ENCODE data around the gene CHTF18. TPM values are rescaled to one million over a fixed set of nuclear protein-coding genes. Genes with fewer than 3 reads are reported as not detected.

CHTF18 gene
- total RNA-seq, 1 experiment from 2014 or later, result 102 TPM

DNA sequence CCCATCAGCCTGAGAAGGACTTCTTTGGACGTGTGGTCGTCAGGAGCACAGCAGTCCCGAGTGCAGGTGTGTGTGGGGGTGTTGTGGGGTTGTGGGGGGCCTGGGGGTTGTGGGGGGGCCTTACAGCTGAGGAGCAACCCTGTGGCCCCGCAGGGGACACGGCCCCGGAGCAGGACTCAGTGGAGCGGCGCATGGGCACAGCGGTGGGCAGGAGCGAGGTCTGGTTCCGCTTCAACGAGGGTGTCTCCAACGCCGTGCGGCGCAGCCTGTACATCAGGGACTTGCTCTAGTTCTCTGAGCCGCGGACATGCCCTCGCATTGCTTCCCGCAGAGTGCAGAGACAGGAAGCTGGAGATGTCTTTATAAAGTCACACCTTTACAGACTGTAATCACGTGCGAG, 9.3 kb downstream of the CHTF18 start:
- H3K27me3 ChIP-seq (replicated peaks; ENCODE audit: control insufficient read depth, insufficient read depth, low read length), result no peaks in the 10 kb centered on the region
- H3K36me3 ChIP-seq (ENCODE audit: control insufficient read depth, insufficient read depth, low read length), result no peaks in the 10 kb centered on the region; the same call in 1 of the 2 replicates
- BruUV-seq (replicated peaks), result no TSS peak
- no peaks in the 10 kb centered on the region for H3K27me3 Mint-ChIP-seq (ENCODE audit: insufficient read depth, unreplicated experiment)
- H3K4me1 Mint-ChIP-seq (ENCODE audit: low read depth, unreplicated experiment), result no peaks in the 10 kb centered on the region
- no peaks in the 10 kb centered on the region for H3K9me3 Mint-ChIP-seq (ENCODE audit: unreplicated experiment)
- H3K4me3 ChIP-seq (ENCODE audit: low read depth, low read length), result no peak overlapping the region
- no peak for DNase-seq
- ChIA-PET CTCF (no interaction called here), POLR2A (no interaction called here)
- peaks cover 9% of the 10 kb centered on the region for H3K4me1 ChIP-seq
- TF ChIP-seq, protein P1, sequence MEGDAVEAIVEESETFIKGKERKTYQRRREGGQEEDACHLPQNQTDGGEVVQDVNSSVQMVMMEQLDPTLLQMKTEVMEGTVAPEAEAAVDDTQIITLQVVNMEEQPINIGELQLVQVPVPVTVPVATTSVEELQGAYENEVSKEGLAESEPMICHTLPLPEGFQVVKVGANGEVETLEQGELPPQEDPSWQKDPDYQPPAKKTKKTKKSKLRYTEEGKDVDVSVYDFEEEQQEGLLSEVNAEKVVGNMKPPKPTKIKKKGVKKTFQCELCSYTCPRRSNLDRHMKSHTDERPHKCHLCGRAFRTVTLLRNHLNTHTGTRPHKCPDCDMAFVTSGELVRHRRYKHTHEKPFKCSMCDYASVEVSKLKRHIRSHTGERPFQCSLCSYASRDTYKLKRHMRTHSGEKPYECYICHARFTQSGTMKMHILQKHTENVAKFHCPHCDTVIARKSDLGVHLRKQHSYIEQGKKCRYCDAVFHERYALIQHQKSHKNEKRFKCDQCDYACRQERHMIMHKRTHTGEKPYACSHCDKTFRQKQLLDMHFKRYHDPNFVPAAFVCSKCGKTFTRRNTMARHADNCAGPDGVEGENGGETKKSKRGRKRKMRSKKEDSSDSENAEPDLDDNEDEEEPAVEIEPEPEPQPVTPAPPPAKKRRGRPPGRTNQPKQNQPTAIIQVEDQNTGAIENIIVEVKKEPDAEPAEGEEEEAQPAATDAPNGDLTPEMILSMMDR (IDR thresholded peaks at IDR 0.05; ENCODE audit: insufficient read depth in 1 of 2, low read depth in 1 of 2, low read length in 1 of 2, severe bottlenecking in 1 of 2, unreplicated experiment in 1 of 2), result no peak
- no peaks in the 10 kb centered on the region for H3K9me3 ChIP-seq
- no peak overlapping the region for H3K4me3 Mint-ChIP-seq (ENCODE audit: unreplicated experiment)
- peaks cover 42% of the 10 kb centered on the region for H3K36me3 Mint-ChIP-seq (ENCODE audit: insufficient read depth, unreplicated experiment)
- intact Hi-C loops (cut with micrococcal nuclease; ENCODE audit: unreplicated experiment), result no loop called here
- no peak overlapping the region for H3K27ac Mint-ChIP-seq (ENCODE audit: unreplicated experiment)

DNA sequence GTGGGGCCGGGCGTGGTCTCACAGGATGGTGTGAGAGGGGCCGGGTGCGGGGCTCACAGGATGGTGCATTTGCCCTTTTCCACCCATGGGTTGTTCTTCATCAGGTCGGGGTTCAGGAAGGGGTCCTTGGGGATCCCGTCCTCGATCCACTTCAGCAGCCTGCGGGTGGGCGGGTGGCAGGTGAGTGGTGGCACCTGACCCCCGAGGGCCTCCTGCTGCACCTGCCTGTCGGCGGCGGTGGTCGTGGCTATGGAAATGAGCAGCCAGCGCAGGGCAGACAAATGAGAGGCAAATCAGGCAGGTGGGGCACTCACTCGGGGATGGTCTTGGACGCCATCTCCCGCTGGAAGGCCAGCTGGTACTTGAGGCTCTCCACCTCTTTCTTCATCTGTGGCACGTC, 10.2 kb downstream of the CHTF18 start:
- Mint-ChIP-seq H3K36me3 (ENCODE audit: insufficient read depth, unreplicated experiment) (peaks cover 42% of the 10 kb centered on the region), H3K27me3 (ENCODE audit: insufficient read depth, unreplicated experiment) (no peaks in the 10 kb centered on the region), H3K9me3 (ENCODE audit: unreplicated experiment) (no peaks in the 10 kb centered on the region), H3K4me1 (ENCODE audit: low read depth, unreplicated experiment) (no peaks in the 10 kb centered on the region), H3K4me3 (ENCODE audit: unreplicated experiment) (no peak overlapping the region), H3K27ac (ENCODE audit: unreplicated experiment) (no peak overlapping the region)
- intact Hi-C loops (cut with micrococcal nuclease; ENCODE audit: unreplicated experiment), result no loop called here
- ChIA-PET POLR2A (no interaction called here), CTCF (no interaction called here)
- TF ChIP-seq, protein P1 (IDR thresholded peaks at IDR 0.05; ENCODE audit: insufficient read depth in 1 of 2, low read depth in 1 of 2, low read length in 1 of 2, severe bottlenecking in 1 of 2, unreplicated experiment in 1 of 2), result no peak
- no TSS peak for BruUV-seq (replicated peaks)
- no peaks in the 10 kb centered on the region for H3K36me3 ChIP-seq (ENCODE audit: control insufficient read depth, insufficient read depth, low read length)
- no peak for DNase-seq
- H3K9me3 ChIP-seq, result no peaks in the 10 kb centered on the region
- H3K4me1 ChIP-seq, result peaks cover 9% of the 10 kb centered on the region
- H3K4me3 ChIP-seq (ENCODE audit: low read depth, low read length), result no peak overlapping the region
- no peaks in the 10 kb centered on the region for H3K27me3 ChIP-seq (replicated peaks; ENCODE audit: control insufficient read depth, insufficient read depth, low read length)

DNA sequence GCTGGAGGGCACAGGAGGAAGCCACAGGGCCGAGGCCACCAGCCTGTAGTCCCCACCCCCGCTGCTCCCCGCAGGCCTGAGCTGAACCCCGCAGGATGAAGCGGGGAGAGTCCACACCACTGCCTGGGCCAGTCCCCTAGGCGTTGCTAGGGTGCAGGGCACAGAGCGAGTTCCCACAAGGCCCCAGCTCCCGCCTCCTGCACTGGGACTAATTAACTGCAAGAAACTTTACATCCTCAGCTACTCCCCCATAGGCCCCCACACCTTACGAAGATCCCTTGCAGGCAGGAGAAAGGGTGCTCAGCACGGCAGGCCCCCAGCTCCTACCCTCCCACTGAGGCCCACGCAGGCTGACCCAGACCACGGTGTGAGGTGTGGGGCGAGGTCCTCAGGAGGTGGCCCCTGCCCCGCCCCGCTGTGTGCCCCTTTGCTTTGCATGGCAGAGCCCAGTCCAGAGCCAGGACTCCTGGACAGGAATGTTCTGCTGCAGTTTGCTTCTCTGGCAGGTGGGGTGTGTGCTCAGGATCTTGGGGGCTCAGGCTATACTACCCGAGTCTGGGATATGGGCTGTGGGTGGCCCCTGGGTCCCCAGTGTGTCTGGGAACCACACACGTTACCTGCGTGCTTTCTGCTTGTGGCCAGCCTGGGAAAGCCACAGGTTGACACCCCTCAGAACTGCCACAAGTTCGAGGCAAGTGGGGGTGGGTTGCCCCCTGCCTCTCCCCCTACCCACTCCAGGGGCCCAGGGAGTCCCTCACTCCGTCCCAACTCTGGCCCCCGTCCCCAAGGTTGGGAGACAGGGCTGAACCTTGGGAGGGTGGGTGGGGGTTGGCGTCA, 10.9 kb downstream of the CHTF18 start:
- Mint-ChIP-seq H3K27me3 (ENCODE audit: insufficient read depth, unreplicated experiment) (no peaks in the 10 kb centered on the region), H3K27ac (ENCODE audit: unreplicated experiment) (no peak overlapping the region), H3K4me3 (ENCODE audit: unreplicated experiment) (no peak overlapping the region), H3K4me1 (ENCODE audit: low read depth, unreplicated experiment) (no peaks in the 10 kb centered on the region), H3K9me3 (ENCODE audit: unreplicated experiment) (no peaks in the 10 kb centered on the region), H3K36me3 (ENCODE audit: insufficient read depth, unreplicated experiment) (peaks cover 42% of the 10 kb centered on the region)
- TF ChIP-seq, protein P1 (IDR thresholded peaks at IDR 0.05; ENCODE audit: insufficient read depth in 1 of 2, low read depth in 1 of 2, low read length in 1 of 2, severe bottlenecking in 1 of 2, unreplicated experiment in 1 of 2), result no peak
- Histone ChIP-seq H3K4me1 (peaks cover 9% of the 10 kb centered on the region), H3K4me3 (ENCODE audit: low read depth, low read length) (no peak overlapping the region), H3K36me3 (ENCODE audit: control insufficient read depth, insufficient read depth, low read length) (no peaks in the 10 kb centered on the region), H3K9me3 (no peaks in the 10 kb centered on the region), H3K27me3 (replicated peaks; ENCODE audit: control insufficient read depth, insufficient read depth, low read length) (no peaks in the 10 kb centered on the region)
- no TSS peak for BruUV-seq (replicated peaks)
- intact Hi-C loops (cut with micrococcal nuclease; ENCODE audit: unreplicated experiment), result no loop called here
- CTCF ChIA-PET, result no interaction called here
- POLR2A ChIA-PET, result no interaction called here
- no peak for DNase-seq
